ENCODE results near the gene CZIB. TPM values are rescaled to one million over a fixed set of nuclear protein-coding genes. Genes with fewer than 3 reads are reported as not detected.
"Not testable (repeated sequence)": the region's sequence is repeated elsewhere in the genome, so short reads cannot be mapped to it uniquely, and the experiment has no call there.

CZIB gene
- total RNA-seq, 4 donors from 2014 or later = 78.9 to 81.9 (median 80.6) TPM

- intact Hi-C loops (cut with DNase I; ENCODE audit: low total_unique reads) = no loop called here
- H3K27ac ChIP-seq = no peak overlapping the region
- no peaks in the 10 kb centered on the region for H3K9me3 ChIP-seq
- H3K27me3 ChIP-seq = no peaks in the 10 kb centered on the region
- no peaks in the 10 kb centered on the region for H3K36me3 ChIP-seq
- no peak for TF ChIP-seq CTCF (IDR thresholded peaks at IDR 0.05)
- no peak for TF ChIP-seq POLR2A (IDR thresholded peaks at IDR 0.05)
- H3K4me1 ChIP-seq = no peaks in the 10 kb centered on the region
- no peak overlapping the region for H3K4me3 ChIP-seq
- no peak for DNase-seq
Observed at GRCh38 chr1:53206735-53207379, 13.6 kb downstream of the CZIB start.

GRCh38 chr1:53206083-53206685 is 14.2 kb downstream of the CZIB start:
- H3K9me3 ChIP-seq; intact Hi-C loops (cut with DNase I; ENCODE audit: low total_unique reads); H3K4me1 ChIP-seq; DNase-seq; H3K4me3 ChIP-seq; H3K36me3 ChIP-seq; H3K27me3 ChIP-seq; H3K27ac ChIP-seq: not testable (repeated sequence)

- intact Hi-C loops (cut with DNase I; ENCODE audit: low total_unique reads); DNase-seq; H3K36me3 ChIP-seq; H3K27ac ChIP-seq; H3K27me3 ChIP-seq; H3K9me3 ChIP-seq; H3K4me3 ChIP-seq; H3K4me1 ChIP-seq: not testable (repeated sequence)
Observed at GRCh38 chr1:53205496-53205895, 14.9 kb downstream of the CZIB start.

DNA sequence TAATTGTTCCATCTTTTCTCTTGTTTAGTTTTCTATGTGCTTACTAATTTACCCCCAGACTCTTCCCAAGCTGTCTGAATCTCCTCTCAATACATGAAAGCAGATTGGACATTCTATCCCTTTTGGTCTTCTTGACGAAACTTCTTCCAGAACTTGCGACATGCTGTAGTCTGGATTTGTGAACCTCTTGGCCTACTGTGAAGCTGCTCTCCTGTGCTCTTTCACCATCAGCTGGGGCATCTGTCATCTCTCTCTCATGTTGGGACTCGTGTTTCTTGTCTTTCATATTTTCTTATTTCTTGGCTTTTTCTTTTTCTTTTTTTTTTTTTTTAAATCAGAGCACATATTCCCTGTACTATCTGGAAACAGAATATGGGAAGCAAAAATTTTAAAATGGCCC is 17.0 kb downstream of the CZIB start:
- H3K9me3 ChIP-seq = no peaks in the 10 kb centered on the region
- H3K4me3 ChIP-seq = no peak overlapping the region

GRCh38 chr1:53198241-53198651 is 22.2 kb downstream of the CZIB start:
- Histone ChIP-seq H3K4me1 (peaks cover 0 to 18% of the 10 kb centered on the region in 2 donors), H3K9me3 (no peaks in the 10 kb centered on the region), H3K36me3 (no peaks in the 10 kb centered on the region), H3K4me3 (no peak overlapping the region), H3K27me3 (no peaks in the 10 kb centered on the region), H3K27ac (peak overlapping the region; percentile 97)
- intact Hi-C loops (cut with DNase I; ENCODE audit: low total_unique reads) = loop anchor here (10.0 kb wide), 1 partner anchor 273 kb away; the partner anchor contains the start of genes ECHDC2 and SCP2
- TF ChIP-seq CTCF (IDR thresholded peaks at IDR 0.05) (no peak), POLR2A (IDR thresholded peaks at IDR 0.05) (no peak)
- DNase-seq = no peak

More for the DNA sequence above, 17.0 kb downstream of the CZIB start:
- no peak overlapping the region for H3K27ac ChIP-seq
- DNase-seq = no peak
- intact Hi-C loops (cut with DNase I; ENCODE audit: low total_unique reads) = no loop called here
- H3K4me1 ChIP-seq = peaks cover 0 to under 1% of the 10 kb centered on the region in 2 donors
- H3K36me3 ChIP-seq = no peaks in the 10 kb centered on the region
- H3K27me3 ChIP-seq = no peaks in the 10 kb centered on the region
- no peak for TF ChIP-seq CTCF (IDR thresholded peaks at IDR 0.05)
- TF ChIP-seq POLR2A (IDR thresholded peaks at IDR 0.05) = no peak
